ENCODE data around the gene CTTNBP2. TPM values are rescaled to one million over a fixed set of nuclear protein-coding genes. Genes with fewer than 3 reads are reported as not detected.

Gene CTTNBP2
- polyA plus RNA-seq, 1 of the 3 experiments (the other 2 are of a cell fraction) = not detected

DNA sequence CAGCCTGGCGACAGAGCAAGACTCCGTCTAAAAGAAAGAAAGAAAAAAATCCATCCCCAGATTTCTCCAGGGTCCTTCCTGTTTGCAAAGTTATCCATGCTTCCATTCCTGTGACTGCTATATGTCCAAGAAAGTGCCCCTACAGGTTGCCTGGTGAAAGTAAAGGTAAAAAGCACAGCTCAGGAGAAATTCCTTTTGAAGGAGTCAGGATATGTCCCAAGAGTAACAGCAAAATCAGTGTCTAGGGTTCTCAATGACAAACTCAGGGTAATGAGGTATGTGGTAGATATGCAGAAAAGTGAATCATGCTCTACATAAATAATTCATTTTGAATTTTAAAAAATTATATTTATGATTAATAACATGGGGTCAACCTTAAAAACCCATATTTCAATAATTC, 91.5 kb downstream of the CTTNBP2 start:
- Histone ChIP-seq H3K9me2 (no peaks in the 10 kb centered on the region), H3K79me2 (ENCODE audit: insufficient read depth) (no peaks in the 10 kb centered on the region), H3K9me3 (no peaks in the 10 kb centered on the region), H3K27me3 (ENCODE audit: insufficient read depth) (no peaks in the 10 kb centered on the region), H3K4me1 (ENCODE audit: control insufficient read depth in 1 of 2, insufficient read depth in 2 of 2, low read depth in 1 of 2, low read length in 1 of 2) (no peaks in the 10 kb centered on the region), H3K4me2 (no peak overlapping the region), H3K36me3 (replicated peaks in 1 of 2; ENCODE audit: control insufficient read depth in 1 of 2, insufficient read depth in 2 of 2, low read length in 1 of 2) (no peaks in the 10 kb centered on the region), H3F3A (replicated peaks; ENCODE audit: insufficient read depth) (no peaks in the 10 kb centered on the region), H3K9ac (no peak overlapping the region), H4K20me1 (ENCODE audit: insufficient read depth) (no peaks in the 10 kb centered on the region), H2AFZ (ENCODE audit: low read depth) (no peak overlapping the region), H3K27ac (ENCODE audit: low read depth in 2 of 2, low read length in 1 of 2) (no peak overlapping the region), H3K4me3 (ENCODE audit: low read depth in 2 of 2, low read length in 1 of 2) (no peak overlapping the region)
- ChIA-PET POLR2A (no interaction called here), CTCF (no interaction called here)
- 19% methylated on average over 2 of the region's 2 CpGs for WGBS (ENCODE audit: low lambda C conversion rate)
- TF ChIP-seq, protein P1, sequence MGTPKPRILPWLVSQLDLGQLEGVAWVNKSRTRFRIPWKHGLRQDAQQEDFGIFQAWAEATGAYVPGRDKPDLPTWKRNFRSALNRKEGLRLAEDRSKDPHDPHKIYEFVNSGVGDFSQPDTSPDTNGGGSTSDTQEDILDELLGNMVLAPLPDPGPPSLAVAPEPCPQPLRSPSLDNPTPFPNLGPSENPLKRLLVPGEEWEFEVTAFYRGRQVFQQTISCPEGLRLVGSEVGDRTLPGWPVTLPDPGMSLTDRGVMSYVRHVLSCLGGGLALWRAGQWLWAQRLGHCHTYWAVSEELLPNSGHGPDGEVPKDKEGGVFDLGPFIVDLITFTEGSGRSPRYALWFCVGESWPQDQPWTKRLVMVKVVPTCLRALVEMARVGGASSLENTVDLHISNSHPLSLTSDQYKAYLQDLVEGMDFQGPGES (IDR thresholded peaks at IDR 0.05; ENCODE audit: low read depth, low read length) = no peak
- TF ChIP-seq MEF2A (IDR thresholded peaks at IDR 0.05; ENCODE audit: borderline replicate concordance, low read depth) = no peak
- TF ChIP-seq TEAD4 (IDR thresholded peaks at IDR 0.05; ENCODE audit: borderline replicate concordance, insufficient read depth) = no peak
- TF ChIP-seq FOXM1 (IDR thresholded peaks at IDR 0.05; ENCODE audit: low read depth) = no peak
- no peak for DNase-seq

DNA sequence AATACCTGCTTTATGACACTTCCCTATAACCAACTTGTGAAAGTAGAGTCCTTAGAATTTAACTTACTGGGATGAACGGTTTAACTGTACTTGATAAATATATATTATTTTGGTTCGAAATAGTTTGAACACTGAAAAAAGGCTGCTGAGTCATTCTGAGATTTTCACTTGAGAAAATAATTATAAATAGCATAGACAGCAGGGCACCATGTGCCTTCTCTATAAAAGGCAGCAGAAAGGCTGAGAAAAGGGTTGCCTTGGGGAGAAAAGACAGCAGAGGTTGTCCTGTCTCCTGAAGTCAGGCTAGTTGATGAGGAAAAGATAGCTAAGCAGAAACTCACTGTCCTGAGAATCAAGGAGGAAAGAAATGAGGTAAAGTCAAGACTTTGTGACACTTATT, 92.4 kb downstream of the CTTNBP2 start:
- Histone ChIP-seq H3K27ac (ENCODE audit: low read depth in 2 of 2, low read length in 1 of 2) (no peak overlapping the region), H3K27me3 (ENCODE audit: insufficient read depth) (no peaks in the 10 kb centered on the region), H3K36me3 (replicated peaks in 1 of 2; ENCODE audit: control insufficient read depth in 1 of 2, insufficient read depth in 2 of 2, low read length in 1 of 2) (no peaks in the 10 kb centered on the region), H3K4me2 (no peak overlapping the region), H3K4me1 (ENCODE audit: control insufficient read depth in 1 of 2, insufficient read depth in 2 of 2, low read depth in 1 of 2, low read length in 1 of 2) (no peaks in the 10 kb centered on the region), H3K79me2 (ENCODE audit: insufficient read depth) (no peaks in the 10 kb centered on the region), H4K20me1 (ENCODE audit: insufficient read depth) (no peaks in the 10 kb centered on the region), H3K9me2 (no peaks in the 10 kb centered on the region), H3F3A (replicated peaks; ENCODE audit: insufficient read depth) (no peaks in the 10 kb centered on the region), H3K9me3 (no peaks in the 10 kb centered on the region), H2AFZ (ENCODE audit: low read depth) (no peak overlapping the region), H3K9ac (no peak overlapping the region), H3K4me3 (ENCODE audit: low read depth in 2 of 2, low read length in 1 of 2) (no peak overlapping the region)
- ChIA-PET CTCF (no interaction called here), POLR2A (no interaction called here)
- no peak for TF ChIP-seq CHD2 (IDR thresholded peaks at IDR 0.05; ENCODE audit: low read length, partially characterized antibody)
- no peak for TF ChIP-seq NFIC (IDR thresholded peaks at IDR 0.05; ENCODE audit: borderline replicate concordance)
- under 1% methylated on average over 2 of the region's 2 CpGs for WGBS (ENCODE audit: low lambda C conversion rate)
- no peak for DNase-seq

DNA sequence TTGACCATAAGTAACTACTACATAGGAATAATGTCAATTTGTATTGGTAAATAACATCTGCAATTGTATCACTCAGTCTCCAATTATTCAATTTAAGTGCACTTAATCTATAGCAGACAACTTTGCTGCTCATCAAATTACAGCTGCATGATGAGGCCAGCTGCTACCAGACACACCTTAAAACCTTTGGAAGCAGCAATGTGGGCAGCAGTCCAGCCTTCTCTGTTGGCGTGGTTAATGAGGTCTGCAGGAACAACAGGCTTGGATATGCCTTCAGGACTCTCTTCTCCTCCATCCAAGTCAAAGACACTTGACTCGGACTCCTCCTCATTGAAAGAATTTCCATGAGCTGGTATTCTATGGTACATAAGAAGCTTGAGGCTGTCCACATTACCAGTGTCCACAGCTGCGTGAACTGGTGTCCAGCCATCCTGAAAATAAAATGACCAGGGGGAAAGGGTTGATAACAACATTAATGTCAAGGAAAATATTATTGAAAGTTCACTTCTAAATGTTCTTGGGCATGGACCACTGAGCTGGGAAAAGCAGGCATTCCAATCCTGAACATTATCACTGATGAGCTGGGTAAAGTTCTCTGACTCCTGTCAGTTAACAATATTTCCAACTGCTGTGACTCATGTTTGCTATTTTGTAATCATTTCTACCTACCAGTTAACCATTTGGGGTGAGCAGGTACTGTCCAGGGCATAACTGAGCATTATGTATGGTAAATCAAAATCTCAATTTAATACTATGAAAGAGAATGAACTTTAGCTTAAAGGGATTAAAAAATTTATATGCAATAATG, 95.7 kb downstream of the CTTNBP2 start:
- POLR2A ChIA-PET = no interaction called here
- Histone ChIP-seq H3K36me3 (replicated peaks in 1 of 2; ENCODE audit: control insufficient read depth in 1 of 2, insufficient read depth in 2 of 2, low read length in 1 of 2) (no peaks in the 10 kb centered on the region), H3K4me2 (no peak overlapping the region), H3F3A (replicated peaks; ENCODE audit: insufficient read depth) (no peaks in the 10 kb centered on the region), H3K4me1 (ENCODE audit: control insufficient read depth in 1 of 2, insufficient read depth in 2 of 2, low read depth in 1 of 2, low read length in 1 of 2) (no peaks in the 10 kb centered on the region), H3K9me2 (no peaks in the 10 kb centered on the region), H3K4me3 (ENCODE audit: low read depth in 2 of 2, low read length in 1 of 2) (no peak overlapping the region), H2AFZ (ENCODE audit: low read depth) (no peak overlapping the region), H4K20me1 (ENCODE audit: insufficient read depth) (no peaks in the 10 kb centered on the region), H3K9me3 (no peaks in the 10 kb centered on the region), H3K9ac (no peak overlapping the region), H3K27me3 (ENCODE audit: insufficient read depth) (no peaks in the 10 kb centered on the region; the same call in 1 of the 2 replicates), H3K79me2 (ENCODE audit: insufficient read depth) (no peaks in the 10 kb centered on the region), H3K27ac (ENCODE audit: low read depth in 2 of 2, low read length in 1 of 2) (no peak overlapping the region)
- TF ChIP-seq ELF1 (IDR thresholded peaks at IDR 0.05) (no peak), MXI1 (IDR thresholded peaks at IDR 0.05; ENCODE audit: low read depth, low read length) (no peak), TAF1 (IDR thresholded peaks at IDR 0.05; ENCODE audit: borderline replicate concordance, low read depth, low read length) (no peak), RCOR1 (IDR thresholded peaks at IDR 0.05; ENCODE audit: low read length) (no peak), RXRA (IDR thresholded peaks at IDR 0.05; ENCODE audit: borderline replicate concordance, low read depth) (no peak), SMC3 (IDR thresholded peaks at IDR 0.05; ENCODE audit: low read depth, low read length) (no peak), RFX5 (IDR thresholded peaks at IDR 0.05; ENCODE audit: low read length) (no peak)
- TF ChIP-seq, protein P2, sequence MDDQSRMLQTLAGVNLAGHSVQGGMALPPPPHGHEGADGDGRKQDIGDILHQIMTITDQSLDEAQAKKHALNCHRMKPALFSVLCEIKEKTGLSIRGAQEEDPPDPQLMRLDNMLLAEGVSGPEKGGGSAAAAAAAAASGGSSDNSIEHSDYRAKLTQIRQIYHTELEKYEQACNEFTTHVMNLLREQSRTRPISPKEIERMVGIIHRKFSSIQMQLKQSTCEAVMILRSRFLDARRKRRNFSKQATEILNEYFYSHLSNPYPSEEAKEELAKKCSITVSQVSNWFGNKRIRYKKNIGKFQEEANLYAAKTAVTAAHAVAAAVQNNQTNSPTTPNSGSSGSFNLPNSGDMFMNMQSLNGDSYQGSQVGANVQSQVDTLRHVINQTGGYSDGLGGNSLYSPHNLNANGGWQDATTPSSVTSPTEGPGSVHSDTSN (IDR thresholded peaks at IDR 0.05) = no peak
- TF ChIP-seq, protein P1 (IDR thresholded peaks at IDR 0.05; ENCODE audit: low read depth, low read length) = no peak
- TF ChIP-seq, protein P3, sequence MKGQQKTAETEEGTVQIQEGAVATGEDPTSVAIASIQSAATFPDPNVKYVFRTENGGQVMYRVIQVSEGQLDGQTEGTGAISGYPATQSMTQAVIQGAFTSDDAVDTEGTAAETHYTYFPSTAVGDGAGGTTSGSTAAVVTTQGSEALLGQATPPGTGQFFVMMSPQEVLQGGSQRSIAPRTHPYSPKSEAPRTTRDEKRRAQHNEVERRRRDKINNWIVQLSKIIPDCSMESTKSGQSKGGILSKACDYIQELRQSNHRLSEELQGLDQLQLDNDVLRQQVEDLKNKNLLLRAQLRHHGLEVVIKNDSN (IDR thresholded peaks at IDR 0.05; ENCODE audit: borderline replicate concordance, low read depth) = no peak
- CTCF ChIA-PET = interaction anchor here (1.0 to 1.8 kb wide), 3 partner anchors 10 to 81 kb away, joined by 4 read pairs; no protein-coding TSS in a partner anchor
- no peak for DNase-seq
- 6% methylated on average over 3 of the region's 3 CpGs for WGBS (ENCODE audit: low lambda C conversion rate)
